GM21528 (cell line): ENCODE measurements around the gene FLVCR1.
A peak's percentile ranks its signal among the peaks of the same experiment; 100 is the strongest.
"Not testable (repeated sequence)": the region's sequence is repeated elsewhere in the genome, so short reads cannot be mapped to it uniquely, and the experiment has no call there.

Source experiments
- ATAC-seq: cut with Tn5 transposase; IDR thresholded peaks from one replicate; pipeline ENCODE4 v1.9.1; 2021; ENCODE audit warnings: mild to moderate bottlenecking, moderate library complexity; ENCODE audit not compliant: unreplicated experiment, low FRiP score

Gene FLVCR1

DNA sequence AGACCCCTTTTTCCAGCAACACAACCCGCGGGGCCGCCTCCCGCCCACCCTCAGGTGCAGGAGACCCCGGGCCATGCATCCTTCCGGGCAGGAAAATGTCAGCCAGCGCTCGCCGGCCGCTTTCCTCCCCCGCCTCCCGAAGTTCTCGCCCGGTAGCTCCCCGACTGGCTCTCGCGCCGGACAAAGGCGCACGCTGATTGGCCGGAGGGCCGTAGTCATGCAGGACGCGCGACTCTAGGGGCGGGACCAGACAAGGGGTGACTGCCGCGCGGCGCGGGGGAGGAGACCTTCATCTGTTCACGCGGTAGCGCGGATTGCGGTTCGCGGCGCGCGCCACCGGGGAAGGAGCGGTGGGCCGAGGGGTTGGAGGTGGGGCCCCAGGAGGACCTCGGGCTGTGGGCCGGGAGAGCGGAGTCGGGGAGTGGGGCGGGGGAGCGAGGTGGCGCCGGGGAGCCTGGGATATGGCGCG is at the start of gene FLVCR1:
Gene FLVCR1 (plus strand): TSS at position 284 of the 469 bp plus-strand sequence. CDS start 178 bp downstream, at position 462.
- ATAC-seq, result peak; percentile 97

GRCh38 chr1:212814537-212815334 is 43.3 kb upstream of the FLVCR1 start:
- ATAC-seq, result no peak

DNA sequence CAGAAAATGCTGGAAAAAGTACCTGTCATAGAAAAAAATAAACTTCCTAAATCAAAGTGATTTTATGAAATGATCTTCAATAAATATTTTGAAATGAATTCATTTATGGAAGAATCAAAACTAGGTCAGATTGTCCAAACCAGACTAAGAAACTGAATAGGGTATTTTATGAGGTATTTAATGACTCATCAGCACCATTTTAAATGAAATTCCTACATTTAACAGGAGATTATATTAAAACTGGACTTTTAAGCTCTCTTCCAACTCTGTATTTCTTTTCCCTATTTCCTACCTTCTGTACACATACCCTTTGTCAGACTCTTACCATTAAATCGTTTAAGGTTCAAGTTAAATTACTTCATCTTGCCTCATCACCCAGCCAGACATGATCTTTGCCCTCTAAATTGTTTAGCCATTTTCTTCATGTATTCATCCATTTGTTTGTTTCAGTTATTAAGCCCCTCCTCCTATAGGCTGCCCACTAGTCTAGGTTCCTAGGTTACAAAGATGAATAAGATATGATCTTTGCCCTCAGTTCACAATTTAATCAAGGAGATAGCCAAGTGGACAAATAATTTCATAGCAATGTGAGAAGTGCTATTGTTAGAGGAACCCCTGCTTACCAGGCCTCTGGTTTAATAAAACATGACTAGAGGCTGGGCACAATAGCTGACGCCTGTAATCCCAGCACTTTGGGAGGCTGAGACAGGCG is 41.4 kb upstream of the FLVCR1 start:
- ATAC-seq, result no peak

GRCh38 chr1:212819726-212820125 is 38.3 kb upstream of the FLVCR1 start:
- peak; percentile 54 for ATAC-seq

- ATAC-seq, result no peak
These were observed 37.1 kb upstream of the FLVCR1 start for GRCh38 chr1:212820969-212821368.

GRCh38 chr1:212822956-212823355 is 35.1 kb upstream of the FLVCR1 start:
- ATAC-seq, result no peak

GRCh38 chr1:212824201-212824600 is 33.9 kb upstream of the FLVCR1 start:
- no peak for ATAC-seq

- ATAC-seq, result no peak
These were observed 32.1 kb upstream of the FLVCR1 start for GRCh38 chr1:212825798-212826452.

DNA sequence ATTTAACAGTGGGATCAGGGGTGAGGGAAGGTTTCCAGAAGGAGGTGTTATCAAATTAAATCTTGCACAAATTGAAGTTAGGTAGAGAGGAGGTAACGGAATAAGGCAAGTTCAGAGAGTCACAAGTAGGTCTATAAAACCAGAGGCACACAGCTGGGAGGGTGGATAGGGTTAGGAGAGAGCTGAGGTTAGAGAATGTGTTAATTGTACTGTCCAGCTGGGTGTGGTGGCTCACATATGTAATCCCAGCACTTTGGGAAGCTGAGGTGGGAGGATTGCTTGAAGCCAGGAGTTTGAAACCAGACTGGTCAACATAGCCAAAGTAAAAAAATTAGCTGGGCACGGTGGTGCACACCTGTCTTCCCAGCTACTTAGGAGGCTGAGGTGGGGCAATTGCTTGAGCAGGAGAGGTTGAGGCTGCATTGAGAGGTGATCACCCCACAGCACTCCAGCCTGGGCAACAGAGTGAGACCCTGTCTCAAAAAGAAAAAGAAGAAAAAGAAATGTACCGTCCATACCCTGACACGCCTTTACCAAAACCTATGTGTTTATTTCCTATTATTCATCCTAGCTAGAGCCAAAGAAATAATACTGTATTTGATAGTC is 30.8 kb upstream of the FLVCR1 start:
- ATAC-seq, result no peak

GRCh38 chr1:212827831-212828278 is 30.2 kb upstream of the FLVCR1 start:
- no peak for ATAC-seq

GRCh38 chr1:212828395-212828794 is 29.7 kb upstream of the FLVCR1 start:
- ATAC-seq, result no peak

- ATAC-seq, result peak; percentile 81
These were observed 24.6 kb upstream of the FLVCR1 start for GRCh38 chr1:212833211-212834207.

DNA sequence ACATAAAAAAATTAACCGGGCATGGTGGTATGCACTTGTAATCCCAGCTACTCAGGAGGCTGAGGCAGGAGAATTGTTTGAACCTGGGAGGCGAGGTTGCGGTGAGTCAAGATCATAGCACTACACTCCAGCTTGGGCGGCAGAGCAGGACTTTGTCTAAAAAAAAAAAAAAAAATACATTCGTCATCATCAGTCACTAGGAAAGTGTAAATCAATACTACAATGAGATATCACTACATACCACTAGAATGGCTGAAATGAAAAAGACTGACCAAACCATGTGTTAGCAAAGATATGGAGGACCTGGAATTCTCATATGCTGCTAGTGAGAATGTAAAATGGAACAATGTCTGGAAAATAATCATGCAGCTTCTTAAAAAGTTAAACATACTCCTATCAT is 19.9 kb upstream of the FLVCR1 start:
- no peak for ATAC-seq

GRCh38 chr1:212844521-212844920 is 13.6 kb upstream of the FLVCR1 start:
- not testable (repeated sequence) for ATAC-seq

DNA sequence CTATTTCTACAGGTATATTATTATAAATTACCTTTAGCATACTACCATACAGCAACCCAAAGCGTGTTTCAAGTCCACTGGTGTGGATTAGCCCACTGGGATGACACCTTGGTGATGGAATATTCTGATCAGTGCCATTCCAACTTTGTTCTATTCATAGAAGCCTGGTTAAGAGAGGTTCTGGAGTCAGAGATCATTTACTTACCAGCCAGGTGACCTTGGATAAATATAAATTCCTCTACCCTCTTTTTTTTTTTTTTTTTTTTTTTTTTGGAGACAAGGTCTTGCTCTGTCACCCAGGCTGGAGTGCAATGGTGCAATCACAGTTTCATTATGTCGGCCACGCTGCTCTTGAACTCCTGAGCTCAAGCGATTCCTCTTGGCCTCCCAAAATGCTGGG is 10.5 kb upstream of the FLVCR1 start, which contains the start of gene SPATA45:
Gene SPATA45 (minus strand): TSS at position 101 of the 400 bp plus-strand sequence. CDS start 11,500 bp downstream, outside the sequence.
- ATAC-seq, result no peak

GRCh38 chr1:212852105-212852688 is 5.9 kb upstream of the FLVCR1 start:
- no peak for ATAC-seq

- no peak for ATAC-seq
These were observed 4.4 kb upstream of the FLVCR1 start for GRCh38 chr1:212853658-212854057.

DNA sequence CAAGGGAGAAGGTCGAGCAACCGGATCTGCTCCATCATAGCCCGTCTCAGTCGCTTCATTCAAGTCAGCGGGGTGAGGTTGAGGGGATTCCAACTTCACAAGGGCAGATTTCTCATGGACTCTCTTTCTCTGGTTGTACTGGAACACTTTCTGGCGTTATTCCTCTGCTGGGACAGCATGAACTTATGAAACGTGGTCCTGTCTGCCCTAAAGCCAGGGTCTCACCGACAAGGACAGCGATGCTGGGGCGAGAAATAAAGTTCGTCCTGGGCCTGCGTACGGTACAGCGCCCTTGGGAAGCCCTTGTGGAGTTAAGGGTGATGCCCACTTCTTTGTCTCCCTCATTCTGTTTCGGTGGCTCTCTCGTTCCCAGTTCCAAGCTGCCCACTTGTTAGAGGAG is 1.3 kb upstream of the FLVCR1 start:
- no peak for ATAC-seq
